Liver (tissue), 9 donors: ENCODE data around the gene GPR148. TPM values are rescaled to one million over a fixed set of nuclear protein-coding genes. Genes with fewer than 3 reads are reported as not detected.

Experiments used
- DNase-seq: peaks from one replicate; pipeline ENCODE4 v3.0.0-alpha.2; 2017; ENCODE audit warnings: low spot score
- H3K27ac ChIP-seq, 2 donors: one replicate each; pipeline ENCODE4 v1.7.0; 2013; ENCODE audit warnings: inconsistent platforms in 2 of 2, low read length in 2 of 2, control low read depth in 1 of 2, low read depth in 1 of 2, mild to moderate bottlenecking in 1 of 2
- H3K27me3 ChIP-seq, 4 donors: one replicate each; pipeline versions ENCODE4 v1.6.1 to v1.7.0; 2013; ENCODE audit warnings: low read length in 3 of 4, inconsistent platforms in 1 of 4, mild to moderate bottlenecking in 1 of 4, moderate library complexity in 1 of 4; ENCODE audit not compliant: control insufficient read depth in 4 of 4, insufficient read depth in 4 of 4
- H3K36me3 ChIP-seq, 4 donors: one replicate each; pipeline versions ENCODE4 v1.6.1 to v1.7.0; 2013; ENCODE audit warnings: low read length in 3 of 4, mild to moderate bottlenecking in 3 of 4, low read depth in 1 of 4, moderate library complexity in 1 of 4; ENCODE audit not compliant: control insufficient read depth in 4 of 4, insufficient read depth in 3 of 4
- H3K4me1 ChIP-seq, 4 donors: one replicate each; pipeline versions ENCODE4 v1.6.1 to v1.7.0; 2013; ENCODE audit warnings: low read length in 3 of 4, mild to moderate bottlenecking in 3 of 4, moderate library complexity in 1 of 4; ENCODE audit not compliant: control insufficient read depth in 4 of 4, insufficient read depth in 4 of 4
- H3K4me3 ChIP-seq, 3 donors: one replicate each; pipeline versions ENCODE4 v1.6.1 to v1.7.0; 2013; ENCODE audit warnings: low read length in 3 of 3, control low read depth in 1 of 3, low read depth in 1 of 3, mild to moderate bottlenecking in 1 of 3
- H3K9ac ChIP-seq, 2 donors: one replicate each; pipeline ENCODE4 v1.7.0; 2013; ENCODE audit warnings: low read length in 2 of 2, mild to moderate bottlenecking in 2 of 2, moderate library complexity in 2 of 2, control low read depth in 1 of 2, low read depth in 1 of 2
- H3K9me3 ChIP-seq, 4 donors: one replicate each; pipeline versions ENCODE4 v1.6.1 to v1.7.0; 2013; ENCODE audit warnings: low read length in 3 of 4; ENCODE audit not compliant: control insufficient read depth in 4 of 4
- CTCF ChIP-seq: fragments of 150-350 bp; IDR thresholded peaks from 2 replicates; pipeline ENCODE4 v1.5.1; 2017; ENCODE audit warnings: improper control_type of control experiment, low read depth, low read length; ENCODE audit not compliant: missing input control
- EGR1 ChIP-seq, 2 donors: IDR thresholded peaks; 2 replicates each; pipeline ENCODE4 v1.6.1; 2016 to 2018; ENCODE audit warnings: antibody characterized with exemption in 2 of 2, low read depth in 2 of 2
- FOXA1 ChIP-seq: IDR thresholded peaks from 2 replicates; pipeline ENCODE4 v1.6.1; 2016; ENCODE audit warnings: antibody characterized with exemption
- FOXA2 ChIP-seq: IDR thresholded peaks from 2 replicates; pipeline ENCODE4 v1.6.1; 2016; ENCODE audit warnings: antibody characterized with exemption
- GABPA ChIP-seq, 2 donors: IDR thresholded peaks in 1 of 2; conservative IDR thresholded peaks in 1 of 2; 2 replicates each; pipeline ENCODE4 v1.6.1; 2016; ENCODE audit warnings: antibody characterized with exemption in 2 of 2, mild to moderate bottlenecking in 1 of 2, moderate library complexity in 1 of 2
- HNF4A ChIP-seq, 2 donors: conservative IDR thresholded peaks; 2 replicates each; pipeline ENCODE4 v1.6.1; 2016; ENCODE audit warnings: antibody characterized with exemption in 2 of 2, mild to moderate bottlenecking in 2 of 2
- HNF4G ChIP-seq: IDR thresholded peaks from 2 replicates; pipeline ENCODE4 v1.6.1; 2016; ENCODE audit warnings: antibody characterized with exemption
- JUND ChIP-seq, 2 donors: IDR thresholded peaks; 2 replicates each; pipeline ENCODE4 v1.6.1; 2016; ENCODE audit warnings: antibody characterized with exemption in 2 of 2
- MAX ChIP-seq: IDR thresholded peaks from 2 replicates; pipeline ENCODE4 v1.6.1; 2016; ENCODE audit warnings: antibody characterized with exemption
- NR2F2 ChIP-seq: IDR thresholded peaks from 2 replicates; pipeline ENCODE4 v1.6.1; 2016; ENCODE audit warnings: antibody characterized with exemption
- RAD21 ChIP-seq, 2 donors: IDR thresholded peaks; 2 replicates each; pipeline ENCODE4 v1.6.1; 2016; ENCODE audit warnings: antibody characterized with exemption in 2 of 2, mild to moderate bottlenecking in 2 of 2
- RXRA ChIP-seq, 2 donors: IDR thresholded peaks; 2 replicates each; pipeline ENCODE4 v1.6.1; 2017 to 2018; ENCODE audit warnings: antibody characterized with exemption in 2 of 2, mild to moderate bottlenecking in 1 of 2
- SP1 ChIP-seq: IDR thresholded peaks from 2 replicates; pipeline ENCODE4 v1.6.1; 2018; ENCODE audit warnings: antibody characterized with exemption, mild to moderate bottlenecking
- TAF1 ChIP-seq: conservative IDR thresholded peaks from 2 replicates; pipeline ENCODE4 v1.6.1; 2016; ENCODE audit warnings: antibody characterized with exemption, mild to moderate bottlenecking
- YY1 ChIP-seq: IDR thresholded peaks from 2 replicates; pipeline ENCODE4 v1.6.1; 2016; ENCODE audit warnings: antibody characterized with exemption, mild to moderate bottlenecking
- WGBS: extraction: QIAGEN DNeasy Blood & Tissue Kit; methylation state at CpG from one replicate; pipeline ENCODE4 v1.1.7; 2013; 5-methylcytosine and 5-hydroxymethylcytosine counted together
- polyA plus RNA-seq, 2 donors: library from polyadenylated mRNA; stranded (reverse) in 1 of 2; unstranded in 1 of 2; fragments of 200-250 nt in 1 of 2; fragments of >200 nt in 1 of 2; fragmentation: Nextera tagmentation in 1 of 2; extraction: Ambion mirVana in 1 of 2; gene quantifications; one replicate each; pipeline versions ENCODE4 v1.2.1 to v1.2.3, GENCODE V29; 2013 to 2015
- total RNA-seq, 2 donors: library from RNA; depleted of rRNA; stranded (reverse); fragments of >200 nt; gene quantifications; one replicate each; pipeline ENCODE4 v1.2.3, GENCODE V29; 2014
- TF ChIP-seq, protein P1 (sequence below): IDR thresholded peaks from 2 replicates; pipeline ENCODE4 v1.6.1; 2016; ENCODE audit warnings: antibody characterized with exemption, mild to moderate bottlenecking
- TF ChIP-seq, protein P2 (sequence below): IDR thresholded peaks from 2 replicates; pipeline ENCODE4 v1.6.1; 2016; ENCODE audit warnings: antibody characterized with exemption
- TF ChIP-seq, protein P3 (sequence below): IDR thresholded peaks from 2 replicates; pipeline ENCODE4 v1.6.1; 2016; ENCODE audit warnings: antibody characterized with exemption
- donor health status: healthy.
- donor health status: healthy.
- donor health status: healthy.
- donor health status: healthy.
- donor health status: healthy.

Gene GPR148
- total and polyA plus RNA-seq, 4 donors: not detected

GRCh38 chr2:130726614-130727180 is 2.2 kb upstream of the GPR148 start:
- Histone ChIP-seq H3K9ac (no peak overlapping the region), H3K27ac (no peak overlapping the region), H3K4me1 (peaks cover 0 to 3% (median 0%) of the 10 kb centered on the region in 4 donors), H3K9me3 (peaks cover 0 to 4% (median 0%) of the 10 kb centered on the region in 4 donors), H3K27me3 (peaks cover 0 to 15% (median 6%) of the 10 kb centered on the region in 4 donors), H3K36me3 (no peaks in the 10 kb centered on the region), H3K4me3 (peak overlapping the region in 1 of 3 donors; percentile 49)
- DNase-seq: no peak
- 20% methylated on average over 20 of the region's 20 CpGs for WGBS
- TF ChIP-seq HNF4G (no peak), FOXA2 (no peak), CTCF (no peak), JUND (IDR thresholded peaks at IDR 0.05) (no peak), EGR1 (IDR thresholded peaks at IDR 0.05; ENCODE audit: low read depth in 2 of 2) (no peak), SP1 (no peak), RAD21 (IDR thresholded peaks at IDR 0.05) (no peak), MAX (no peak), GABPA (IDR thresholded peaks at IDR 0.05 in 1 of 2, conservative IDR thresholded peaks at IDR 0.05 in 1 of 2) (no peak), TAF1 (no peak), FOXA1 (no peak), YY1 (no peak), RXRA (IDR thresholded peaks at IDR 0.05) (no peak), NR2F2 (no peak), HNF4A (conservative IDR thresholded peaks at IDR 0.05) (no peak)
- TF ChIP-seq, protein P1, sequence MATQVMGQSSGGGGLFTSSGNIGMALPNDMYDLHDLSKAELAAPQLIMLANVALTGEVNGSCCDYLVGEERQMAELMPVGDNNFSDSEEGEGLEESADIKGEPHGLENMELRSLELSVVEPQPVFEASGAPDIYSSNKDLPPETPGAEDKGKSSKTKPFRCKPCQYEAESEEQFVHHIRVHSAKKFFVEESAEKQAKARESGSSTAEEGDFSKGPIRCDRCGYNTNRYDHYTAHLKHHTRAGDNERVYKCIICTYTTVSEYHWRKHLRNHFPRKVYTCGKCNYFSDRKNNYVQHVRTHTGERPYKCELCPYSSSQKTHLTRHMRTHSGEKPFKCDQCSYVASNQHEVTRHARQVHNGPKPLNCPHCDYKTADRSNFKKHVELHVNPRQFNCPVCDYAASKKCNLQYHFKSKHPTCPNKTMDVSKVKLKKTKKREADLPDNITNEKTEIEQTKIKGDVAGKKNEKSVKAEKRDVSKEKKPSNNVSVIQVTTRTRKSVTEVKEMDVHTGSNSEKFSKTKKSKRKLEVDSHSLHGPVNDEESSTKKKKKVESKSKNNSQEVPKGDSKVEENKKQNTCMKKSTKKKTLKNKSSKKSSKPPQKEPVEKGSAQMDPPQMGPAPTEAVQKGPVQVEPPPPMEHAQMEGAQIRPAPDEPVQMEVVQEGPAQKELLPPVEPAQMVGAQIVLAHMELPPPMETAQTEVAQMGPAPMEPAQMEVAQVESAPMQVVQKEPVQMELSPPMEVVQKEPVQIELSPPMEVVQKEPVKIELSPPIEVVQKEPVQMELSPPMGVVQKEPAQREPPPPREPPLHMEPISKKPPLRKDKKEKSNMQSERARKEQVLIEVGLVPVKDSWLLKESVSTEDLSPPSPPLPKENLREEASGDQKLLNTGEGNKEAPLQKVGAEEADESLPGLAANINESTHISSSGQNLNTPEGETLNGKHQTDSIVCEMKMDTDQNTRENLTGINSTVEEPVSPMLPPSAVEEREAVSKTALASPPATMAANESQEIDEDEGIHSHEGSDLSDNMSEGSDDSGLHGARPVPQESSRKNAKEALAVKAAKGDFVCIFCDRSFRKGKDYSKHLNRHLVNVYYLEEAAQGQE: no peak
- TF ChIP-seq, protein P2, sequence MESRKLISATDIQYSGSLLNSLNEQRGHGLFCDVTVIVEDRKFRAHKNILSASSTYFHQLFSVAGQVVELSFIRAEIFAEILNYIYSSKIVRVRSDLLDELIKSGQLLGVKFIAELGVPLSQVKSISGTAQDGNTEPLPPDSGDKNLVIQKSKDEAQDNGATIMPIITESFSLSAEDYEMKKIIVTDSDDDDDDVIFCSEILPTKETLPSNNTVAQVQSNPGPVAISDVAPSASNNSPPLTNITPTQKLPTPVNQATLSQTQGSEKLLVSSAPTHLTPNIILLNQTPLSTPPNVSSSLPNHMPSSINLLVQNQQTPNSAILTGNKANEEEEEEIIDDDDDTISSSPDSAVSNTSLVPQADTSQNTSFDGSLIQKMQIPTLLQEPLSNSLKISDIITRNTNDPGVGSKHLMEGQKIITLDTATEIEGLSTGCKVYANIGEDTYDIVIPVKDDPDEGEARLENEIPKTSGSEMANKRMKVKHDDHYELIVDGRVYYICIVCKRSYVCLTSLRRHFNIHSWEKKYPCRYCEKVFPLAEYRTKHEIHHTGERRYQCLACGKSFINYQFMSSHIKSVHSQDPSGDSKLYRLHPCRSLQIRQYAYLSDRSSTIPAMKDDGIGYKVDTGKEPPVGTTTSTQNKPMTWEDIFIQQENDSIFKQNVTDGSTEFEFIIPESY: no peak
- TF ChIP-seq, protein P3, sequence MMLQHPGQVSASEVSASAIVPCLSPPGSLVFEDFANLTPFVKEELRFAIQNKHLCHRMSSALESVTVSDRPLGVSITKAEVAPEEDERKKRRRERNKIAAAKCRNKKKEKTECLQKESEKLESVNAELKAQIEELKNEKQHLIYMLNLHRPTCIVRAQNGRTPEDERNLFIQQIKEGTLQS: no peak
